ENCODE measurements around the gene STAB1.
A peak's percentile ranks its signal among the peaks of the same experiment; 100 is the strongest.

The STAB1 gene

GRCh38 chr3:52516509-52517195 is 21.5 kb downstream of the STAB1 start:
- Histone ChIP-seq H3K4me1 (ENCODE audit: insufficient read depth, low read length) (no peaks in the 10 kb centered on the region), H3K9ac (ENCODE audit: low read depth, low read length) (no peak overlapping the region), H3K4me3 (ENCODE audit: low read length) (no peak overlapping the region), H3K9me3 (ENCODE audit: insufficient read depth, low read depth, low read length) (no peaks in the 10 kb centered on the region), H3K36me3 (ENCODE audit: insufficient read depth, low read length) (no peaks in the 10 kb centered on the region), H3K27me3 (ENCODE audit: insufficient read depth, low read length) (peaks cover 8% of the 10 kb centered on the region), H3K27ac (ENCODE audit: low read depth, low read length) (no peak overlapping the region)
- 93% methylated on average over 19 of the region's 19 CpGs for WGBS

- H3K27me3 ChIP-seq (ENCODE audit: insufficient read depth, low read length): peaks cover 8% of the 10 kb centered on the region
- H3K4me1 ChIP-seq (ENCODE audit: insufficient read depth, low read length): no peaks in the 10 kb centered on the region
- no peak overlapping the region for H3K27ac ChIP-seq (ENCODE audit: low read depth, low read length)
- no peaks in the 10 kb centered on the region for H3K36me3 ChIP-seq (ENCODE audit: insufficient read depth, low read length)
- WGBS: 87% methylated on average over 25 of the region's 25 CpGs
- H3K4me3 ChIP-seq (ENCODE audit: low read length): peak overlapping the region; percentile 52
- H3K9ac ChIP-seq (ENCODE audit: low read depth, low read length): no peak overlapping the region; the same call in 1 of the 2 replicates
- no peaks in the 10 kb centered on the region for H3K9me3 ChIP-seq (ENCODE audit: insufficient read depth, low read depth, low read length)
Measured at GRCh38 chr3:52517796-52518722, 22.9 kb downstream of the STAB1 start.

- H3K9me3 ChIP-seq (ENCODE audit: insufficient read depth, low read depth, low read length): no peaks in the 10 kb centered on the region
- WGBS: 47% methylated on average over 49 of the region's 50 CpGs
- no peak overlapping the region for H3K27ac ChIP-seq (ENCODE audit: low read depth, low read length)
- H3K9ac ChIP-seq (ENCODE audit: low read depth, low read length): no peak overlapping the region; the same call in 1 of the 2 replicates
- no peaks in the 10 kb centered on the region for H3K4me1 ChIP-seq (ENCODE audit: insufficient read depth, low read length)
- H3K4me3 ChIP-seq (ENCODE audit: low read length): peak overlapping the region; percentile 52
- H3K27me3 ChIP-seq (ENCODE audit: insufficient read depth, low read length): peaks cover 8% of the 10 kb centered on the region
- H3K36me3 ChIP-seq (ENCODE audit: insufficient read depth, low read length): peaks cover 4% of the 10 kb centered on the region
Measured at GRCh38 chr3:52518723-52519444, 23.7 kb downstream of the STAB1 start.

GRCh38 chr3:52519445-52520140 is 24.5 kb downstream of the STAB1 start:
- peaks cover 8% of the 10 kb centered on the region for H3K27me3 ChIP-seq (ENCODE audit: insufficient read depth, low read length)
- no peaks in the 10 kb centered on the region for H3K4me1 ChIP-seq (ENCODE audit: insufficient read depth, low read length)
- no peak overlapping the region for H3K9ac ChIP-seq (ENCODE audit: low read depth, low read length)
- WGBS: 89% methylated on average over 22 of the region's 22 CpGs
- peak overlapping the region; percentile 52; the same call in 1 of the 2 replicates for H3K4me3 ChIP-seq (ENCODE audit: low read length)
- H3K27ac ChIP-seq (ENCODE audit: low read depth, low read length): no peak overlapping the region
- peaks cover 11% of the 10 kb centered on the region for H3K36me3 ChIP-seq (ENCODE audit: insufficient read depth, low read length)
- H3K9me3 ChIP-seq (ENCODE audit: insufficient read depth, low read depth, low read length): no peaks in the 10 kb centered on the region

GRCh38 chr3:52520141-52520667 is 25.1 kb downstream of the STAB1 start:
- WGBS: 95% methylated on average over 14 of the region's 14 CpGs
- H3K9ac ChIP-seq (ENCODE audit: low read depth, low read length): no peak overlapping the region

GRCh38 chr3:52520716-52521487 is 25.8 kb downstream of the STAB1 start:
- H3K27ac ChIP-seq (ENCODE audit: low read depth, low read length): no peak overlapping the region
- H3K9me3 ChIP-seq (ENCODE audit: insufficient read depth, low read depth, low read length): no peaks in the 10 kb centered on the region
- H3K9ac ChIP-seq (ENCODE audit: low read depth, low read length): no peak overlapping the region
- H3K4me3 ChIP-seq (ENCODE audit: low read length): no peak overlapping the region
- WGBS: 92% methylated on average over 20 of the region's 20 CpGs
- H3K27me3 ChIP-seq (ENCODE audit: insufficient read depth, low read length): peaks cover 8% of the 10 kb centered on the region
- H3K36me3 ChIP-seq (ENCODE audit: insufficient read depth, low read length): peaks cover 23% of the 10 kb centered on the region
- H3K4me1 ChIP-seq (ENCODE audit: insufficient read depth, low read length): no peaks in the 10 kb centered on the region

More at GRCh38 chr3:52520141-52520667, 25.1 kb downstream of the STAB1 start:
- Histone ChIP-seq H3K27ac (ENCODE audit: low read depth, low read length) (no peak overlapping the region), H3K9me3 (ENCODE audit: insufficient read depth, low read depth, low read length) (no peaks in the 10 kb centered on the region), H3K4me3 (ENCODE audit: low read length) (no peak overlapping the region), H3K4me1 (ENCODE audit: insufficient read depth, low read length) (no peaks in the 10 kb centered on the region), H3K36me3 (ENCODE audit: insufficient read depth, low read length) (peaks cover 16% of the 10 kb centered on the region), H3K27me3 (ENCODE audit: insufficient read depth, low read length) (peaks cover 8% of the 10 kb centered on the region)

GRCh38 chr3:52521488-52521824 is 26.3 kb downstream of the STAB1 start:
- H3K9me3 ChIP-seq (ENCODE audit: insufficient read depth, low read depth, low read length): no peaks in the 10 kb centered on the region
- H3K27ac ChIP-seq (ENCODE audit: low read depth, low read length): no peak overlapping the region
- H3K4me1 ChIP-seq (ENCODE audit: insufficient read depth, low read length): no peaks in the 10 kb centered on the region
- peaks cover 28% of the 10 kb centered on the region for H3K36me3 ChIP-seq (ENCODE audit: insufficient read depth, low read length)
- H3K9ac ChIP-seq (ENCODE audit: low read depth, low read length): no peak overlapping the region
- 93% methylated on average over 8 of the region's 8 CpGs for WGBS
- peaks cover 8% of the 10 kb centered on the region for H3K27me3 ChIP-seq (ENCODE audit: insufficient read depth, low read length)
- H3K4me3 ChIP-seq (ENCODE audit: low read length): no peak overlapping the region

- H3K4me1 ChIP-seq (ENCODE audit: insufficient read depth, low read length): no peaks in the 10 kb centered on the region
- WGBS: 94% methylated on average over 33 of the region's 33 CpGs
- H3K36me3 ChIP-seq (ENCODE audit: insufficient read depth, low read length): peaks cover 34% of the 10 kb centered on the region
- H3K4me3 ChIP-seq (ENCODE audit: low read length): no peak overlapping the region
- H3K9ac ChIP-seq (ENCODE audit: low read depth, low read length): no peak overlapping the region
- peaks cover 8% of the 10 kb centered on the region for H3K27me3 ChIP-seq (ENCODE audit: insufficient read depth, low read length)
- H3K27ac ChIP-seq (ENCODE audit: low read depth, low read length): no peak overlapping the region
- no peaks in the 10 kb centered on the region for H3K9me3 ChIP-seq (ENCODE audit: insufficient read depth, low read depth, low read length)
Measured at GRCh38 chr3:52521881-52522650, 26.9 kb downstream of the STAB1 start.

- 94% methylated on average over 14 of the region's 14 CpGs for WGBS
- Histone ChIP-seq H3K4me1 (ENCODE audit: insufficient read depth, low read length) (no peaks in the 10 kb centered on the region), H3K27ac (ENCODE audit: low read depth, low read length) (no peak overlapping the region), H3K9me3 (ENCODE audit: insufficient read depth, low read depth, low read length) (no peaks in the 10 kb centered on the region), H3K36me3 (ENCODE audit: insufficient read depth, low read length) (peaks cover 41% of the 10 kb centered on the region), H3K27me3 (ENCODE audit: insufficient read depth, low read length) (peaks cover 8% of the 10 kb centered on the region), H3K4me3 (ENCODE audit: low read length) (no peak overlapping the region), H3K9ac (ENCODE audit: low read depth, low read length) (no peak overlapping the region)
Measured at GRCh38 chr3:52522651-52523251, 27.6 kb downstream of the STAB1 start.
